Colonic mucosa (tissue), 4 donors: ENCODE measurements around the gene EXOC3. TPM values are rescaled to one million over a fixed set of nuclear protein-coding genes. Genes with fewer than 3 reads are reported as not detected.

Source experiments
- DNase-seq: peaks from one replicate; pipeline ENCODE4 v3.0.0-alpha.2; 2020
- H3K27ac ChIP-seq: fragments of 200-600 bp; one replicate; pipeline ENCODE4 v1.8.0; 2021
- H3K27me3 ChIP-seq: fragments of 200-600 bp; one replicate; pipeline ENCODE4 v1.8.0; 2021
- H3K36me3 ChIP-seq: fragments of 200-600 bp; one replicate; pipeline ENCODE4 v1.8.0; 2021
- H3K4me1 ChIP-seq: fragments of 200-600 bp; one replicate; pipeline ENCODE4 v1.8.0; 2021; ENCODE audit warnings: mild to moderate bottlenecking
- H3K4me3 ChIP-seq: fragments of 200-600 bp; one replicate; pipeline ENCODE4 v1.8.0; 2021
- H3K9ac ChIP-seq, 2 donors: one replicate each; pipeline ENCODE4 v1.7.0; 2013; ENCODE audit warnings: control low read depth in 2 of 2, low read depth in 2 of 2, low read length in 2 of 2
- H3K9me3 ChIP-seq: fragments of 200-600 bp; one replicate; pipeline ENCODE4 v1.8.0; 2021
- intact Hi-C: fragments of 100-400 bp; cut with DNase I; formaldehyde crosslinking; loops from one replicate; pipeline ENCODE4 v1.14.1; 2022
- total RNA-seq, 2 donors: library from RNA; stranded (reverse); fragmentation: NEBNext Ultra II Directional in 1 of 2; extraction: Animal tissue kit (Norgen Biotek cat#: 25700) in 1 of 2; gene quantifications; one replicate each; pipeline ENCODE4 v1.2.1, GENCODE V29; 2021
- TF ChIP-seq, protein P1 (sequence below): fragments of 200-600 bp; IDR thresholded peaks from one replicate; pipeline ENCODE4 v1.8.0; 2022; ENCODE audit warnings: antibody characterized with exemption, mild to moderate bottlenecking
- donor health status: healthy.
- donor health status: DM: no; HTN: no; CAD: no.
- donor health status: DM: no; HTN: no; CAD: no.

Gene EXOC3
- total RNA-seq, 2 donors from 2014 or later: 52.0 to 58.7 TPM

DNA sequence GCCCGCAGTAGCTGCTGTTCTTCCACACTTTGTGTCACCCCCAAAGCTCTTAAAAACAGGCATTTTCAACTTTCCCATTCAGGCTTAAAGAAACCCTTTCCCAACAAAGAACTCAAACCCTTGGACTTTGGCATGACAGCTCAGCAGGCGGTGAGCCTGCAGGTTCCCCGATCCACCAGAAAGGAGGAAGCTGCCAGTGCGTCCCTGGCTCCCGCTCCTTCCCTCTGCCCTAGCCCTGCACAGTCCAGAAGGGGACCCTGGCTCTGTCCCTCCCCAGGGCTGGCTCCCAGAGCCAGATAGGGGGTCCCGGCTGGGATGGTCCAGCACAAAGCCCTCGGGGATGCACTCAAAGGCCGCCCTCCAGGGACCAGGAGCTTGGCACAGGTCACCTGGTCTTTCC, 71.7 kb downstream of the EXOC3 start:
- intact Hi-C loops: no loop called here
- H3K9ac ChIP-seq: no peak overlapping the region
- H3K36me3 ChIP-seq: no peaks in the 10 kb centered on the region
- H3K4me1 ChIP-seq: no peaks in the 10 kb centered on the region
- H3K9me3 ChIP-seq: no peaks in the 10 kb centered on the region
- H3K4me3 ChIP-seq: no peak overlapping the region
- H3K27ac ChIP-seq: no peak overlapping the region
- TF ChIP-seq, protein P1, sequence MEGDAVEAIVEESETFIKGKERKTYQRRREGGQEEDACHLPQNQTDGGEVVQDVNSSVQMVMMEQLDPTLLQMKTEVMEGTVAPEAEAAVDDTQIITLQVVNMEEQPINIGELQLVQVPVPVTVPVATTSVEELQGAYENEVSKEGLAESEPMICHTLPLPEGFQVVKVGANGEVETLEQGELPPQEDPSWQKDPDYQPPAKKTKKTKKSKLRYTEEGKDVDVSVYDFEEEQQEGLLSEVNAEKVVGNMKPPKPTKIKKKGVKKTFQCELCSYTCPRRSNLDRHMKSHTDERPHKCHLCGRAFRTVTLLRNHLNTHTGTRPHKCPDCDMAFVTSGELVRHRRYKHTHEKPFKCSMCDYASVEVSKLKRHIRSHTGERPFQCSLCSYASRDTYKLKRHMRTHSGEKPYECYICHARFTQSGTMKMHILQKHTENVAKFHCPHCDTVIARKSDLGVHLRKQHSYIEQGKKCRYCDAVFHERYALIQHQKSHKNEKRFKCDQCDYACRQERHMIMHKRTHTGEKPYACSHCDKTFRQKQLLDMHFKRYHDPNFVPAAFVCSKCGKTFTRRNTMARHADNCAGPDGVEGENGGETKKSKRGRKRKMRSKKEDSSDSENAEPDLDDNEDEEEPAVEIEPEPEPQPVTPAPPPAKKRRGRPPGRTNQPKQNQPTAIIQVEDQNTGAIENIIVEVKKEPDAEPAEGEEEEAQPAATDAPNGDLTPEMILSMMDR: no peak
- H3K27me3 ChIP-seq: no peaks in the 10 kb centered on the region
- peak; percentile 43 for DNase-seq

DNA sequence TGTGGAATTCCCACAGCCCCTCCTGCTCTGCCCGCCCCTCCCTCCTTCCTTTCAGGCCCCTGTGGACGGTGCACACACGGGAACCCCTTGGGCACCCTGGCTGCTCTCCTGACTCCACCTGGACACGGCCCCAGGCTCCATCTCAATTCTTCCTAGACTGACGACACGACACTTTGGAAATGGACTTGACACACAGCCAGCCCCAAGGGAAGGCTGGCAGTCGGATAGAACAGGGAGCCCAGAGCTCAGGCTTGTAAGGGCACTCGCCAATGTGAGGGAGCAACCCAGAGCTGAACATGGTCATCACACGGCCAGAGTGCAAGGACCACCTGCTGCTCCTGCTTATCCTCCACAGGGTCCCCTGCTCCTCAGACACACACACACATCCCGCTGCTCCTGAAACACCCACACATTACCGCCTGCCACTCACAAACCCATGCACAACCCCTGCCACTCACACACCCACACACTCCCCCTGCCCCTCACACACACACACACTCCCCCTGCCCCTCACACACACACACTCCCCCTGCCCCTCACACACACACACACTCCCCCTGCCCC, 72.4 kb downstream of the EXOC3 start:
- intact Hi-C loops: no loop called here
- no peak for DNase-seq
- Histone ChIP-seq H3K27me3 (no peaks in the 10 kb centered on the region), H3K4me1 (no peaks in the 10 kb centered on the region), H3K9me3 (no peaks in the 10 kb centered on the region), H3K4me3 (no peak overlapping the region), H3K9ac (no peak overlapping the region), H3K36me3 (no peaks in the 10 kb centered on the region), H3K27ac (no peak overlapping the region)
- TF ChIP-seq, protein P1: no peak

DNA sequence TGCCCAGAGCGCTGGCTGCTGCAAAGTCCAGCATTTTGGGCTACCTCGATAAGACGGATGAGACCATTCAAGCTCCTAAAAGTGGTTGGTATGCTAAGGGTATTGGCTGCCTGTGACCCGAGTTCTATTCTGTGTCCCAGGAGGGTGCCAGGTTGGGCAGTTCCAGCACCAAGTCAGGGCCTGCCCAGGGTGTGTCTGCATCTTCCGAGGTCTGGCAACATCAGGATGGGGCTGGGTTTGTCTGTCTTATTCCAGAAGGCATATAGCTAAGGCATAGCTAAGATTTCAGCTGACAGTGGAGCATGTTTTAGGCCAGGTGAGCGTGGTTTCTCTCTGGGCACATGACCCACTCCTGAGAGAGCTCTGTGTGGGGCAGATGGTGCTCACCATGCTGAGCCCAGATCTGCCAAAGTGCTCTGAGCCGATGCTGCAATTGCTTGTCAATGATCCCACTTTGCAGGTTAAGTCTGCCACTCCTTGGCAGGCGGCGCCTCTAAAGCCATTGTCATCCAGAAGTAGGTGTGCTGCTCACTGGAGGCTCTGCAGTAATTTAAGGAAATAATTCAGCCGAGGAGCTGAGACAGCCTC, 73.5 kb downstream of the EXOC3 start:
- H3K27ac ChIP-seq: no peak overlapping the region
- no peak overlapping the region for H3K4me3 ChIP-seq
- H3K4me1 ChIP-seq: no peaks in the 10 kb centered on the region
- no peaks in the 10 kb centered on the region for H3K36me3 ChIP-seq
- H3K9ac ChIP-seq: no peak overlapping the region
- H3K27me3 ChIP-seq: no peaks in the 10 kb centered on the region
- DNase-seq: no peak
- intact Hi-C loops: no loop called here
- no peaks in the 10 kb centered on the region for H3K9me3 ChIP-seq
- TF ChIP-seq, protein P1: no peak

Other genes with a start within 250 kb of the EXOC3 start
- 1 to 10 TPM; 3.5 to 5.3 TPM for gene CCDC127, start 225.0 kb upstream of the EXOC3 start, total RNA-seq
- gene SDHA, start 224.9 kb upstream of the EXOC3 start, total RNA-seq: 100 to 1,000 TPM; 285 to 414 TPM
- gene PDCD6, start 171.5 kb upstream of the EXOC3 start, total RNA-seq: 100 to 1,000 TPM; 111 to 142 TPM
- 1 to 10 TPM; 1.9 to 2.1 TPM for gene AHRR, start 121.5 kb upstream of the EXOC3 start, total RNA-seq
- gene SLC9A3, start 81.3 kb downstream of the EXOC3 start, total RNA-seq: 10 to 100 TPM; 70.0 to 78.8 TPM
- 10 to 100 TPM in 1 of 2 donors, 1 to 10 TPM in 1; 3.8 to 21.0 TPM for gene CEP72, start 169.2 kb downstream of the EXOC3 start, total RNA-seq